Measurements from ENCODE around the gene RABGAP1.

The RABGAP1 gene

DNA sequence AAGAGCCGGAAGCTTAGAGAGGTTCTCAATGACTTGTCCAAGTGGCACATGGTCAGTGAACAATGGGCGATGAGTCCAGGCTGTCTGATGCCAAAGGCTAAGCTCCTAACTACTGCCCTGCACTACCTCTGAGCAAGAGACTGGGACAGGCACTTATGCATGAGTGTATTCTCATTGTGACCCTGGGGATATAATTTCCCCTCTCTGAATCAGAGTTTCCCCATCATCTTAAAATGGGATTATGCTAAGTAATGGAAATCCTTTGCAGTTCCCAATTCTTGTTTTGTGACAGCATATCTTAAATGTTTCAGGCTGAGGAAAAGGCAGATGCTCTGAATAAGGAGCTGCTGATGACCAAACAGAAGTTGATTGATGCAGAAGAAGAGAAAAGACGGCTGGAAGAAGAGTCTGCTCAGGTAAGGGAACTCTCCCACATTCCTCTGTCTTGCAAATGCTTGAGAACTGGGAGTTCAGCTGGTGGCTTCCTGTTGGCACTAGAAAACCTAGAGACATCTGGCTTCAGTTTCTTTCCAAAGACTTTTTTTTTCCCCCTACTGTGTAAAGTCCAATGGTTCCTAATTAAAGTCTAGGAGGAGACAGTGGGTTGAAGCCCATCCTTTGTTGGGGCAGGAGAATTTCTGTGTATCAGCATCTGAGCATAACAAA is 156.7 kb downstream of the RABGAP1 start:
- Histone ChIP-seq H3K9ac (ENCODE audit: low read length) (no peak overlapping the region), H3K4me2 (ENCODE audit: low read depth, low read length) (no peak overlapping the region)

DNA sequence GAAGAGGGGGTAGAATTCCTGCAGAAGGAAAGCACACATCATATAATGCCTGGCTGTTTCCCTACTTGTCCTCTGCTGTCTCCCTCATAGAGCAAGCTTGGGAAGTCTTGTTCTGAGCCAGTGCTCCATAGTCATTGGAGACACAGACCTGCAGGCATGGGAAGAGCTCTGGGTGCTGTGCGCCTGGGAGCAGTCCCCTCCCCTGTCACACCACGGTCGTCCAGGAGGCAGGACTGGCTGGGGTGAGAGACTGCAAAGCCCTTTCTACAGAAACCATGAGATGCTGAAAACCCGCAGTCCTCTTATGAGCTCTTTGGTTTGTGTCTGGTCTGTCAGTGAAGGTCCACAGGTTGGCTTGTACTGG is 157.3 kb downstream of the RABGAP1 start:
- DNase-seq, result no peak
- no peaks in the 10 kb centered on the region for H4K20me1 ChIP-seq (ENCODE audit: insufficient read depth, low read length)
- no peak overlapping the region for H3K4me2 ChIP-seq (ENCODE audit: low read depth, low read length)
- no peaks in the 10 kb centered on the region for H3K9me2 ChIP-seq (replicated peaks; ENCODE audit: insufficient read depth, low read length)
- no peak overlapping the region for H3K4me3 ChIP-seq (ENCODE audit: low read length)
- H3K36me3 ChIP-seq (replicated peaks; ENCODE audit: insufficient read depth, low read length), result 0 out of 2 replicates have a peak, but pooled peaks cover 4% of the 10 kb centered on the region
- H3K27me3 ChIP-seq (replicated peaks; ENCODE audit: insufficient read depth, low read length), result no peaks in the 10 kb centered on the region
- H2AFZ ChIP-seq (ENCODE audit: low read length), result no peak overlapping the region
- no peak for TF ChIP-seq EZH2 (optimal IDR thresholded peaks at IDR 0.05; ENCODE audit: low read depth, low read length)
- TF ChIP-seq EZH2phosphoT487 (IDR thresholded peaks at IDR 0.05; ENCODE audit: low read length), result no peak
- TF ChIP-seq CTCF (IDR thresholded peaks at IDR 0.05; ENCODE audit: low read length), result no peak
- H3K9me3 ChIP-seq (replicated peaks; ENCODE audit: insufficient read depth, low read length), result no peaks in the 10 kb centered on the region
- H3K79me2 ChIP-seq (ENCODE audit: low read length), result no peaks in the 10 kb centered on the region
- no peak overlapping the region for H3K9ac ChIP-seq (ENCODE audit: low read length)
- H3K4me1 ChIP-seq (ENCODE audit: low read length), result peaks cover 6% of the 10 kb centered on the region; the same call in 1 of the 2 replicates
- no peak overlapping the region for H3K27ac ChIP-seq (ENCODE audit: low read length)
- H3F3A ChIP-seq (ENCODE audit: insufficient read depth, low read length), result no peaks in the 10 kb centered on the region

More for the DNA sequence above, 156.7 kb downstream of the RABGAP1 start:
- Histone ChIP-seq H3K9me3 (replicated peaks; ENCODE audit: insufficient read depth, low read length) (no peaks in the 10 kb centered on the region), H3K9me2 (replicated peaks; ENCODE audit: insufficient read depth, low read length) (no peaks in the 10 kb centered on the region), H3K4me1 (ENCODE audit: low read length) (peaks cover 6% of the 10 kb centered on the region; the same call in 1 of the 2 replicates), H3K27ac (ENCODE audit: low read length) (no peak overlapping the region), H2AFZ (ENCODE audit: low read length) (no peak overlapping the region), H3K4me3 (ENCODE audit: low read length) (no peak overlapping the region), H3K27me3 (replicated peaks; ENCODE audit: insufficient read depth, low read length) (no peaks in the 10 kb centered on the region), H3F3A (ENCODE audit: insufficient read depth, low read length) (no peaks in the 10 kb centered on the region), H4K20me1 (ENCODE audit: insufficient read depth, low read length) (no peaks in the 10 kb centered on the region), H3K36me3 (replicated peaks; ENCODE audit: insufficient read depth, low read length) (0 out of 2 replicates have a peak, but pooled peaks cover 4% of the 10 kb centered on the region), H3K79me2 (ENCODE audit: low read length) (no peaks in the 10 kb centered on the region)
- TF ChIP-seq EZH2phosphoT487 (IDR thresholded peaks at IDR 0.05; ENCODE audit: low read length) (no peak), CTCF (IDR thresholded peaks at IDR 0.05; ENCODE audit: low read length) (no peak), EZH2 (optimal IDR thresholded peaks at IDR 0.05; ENCODE audit: low read depth, low read length) (no peak)
- no peak for DNase-seq

- H3K9me3 ChIP-seq (replicated peaks; ENCODE audit: insufficient read depth, low read length), result no peaks in the 10 kb centered on the region
- no peaks in the 10 kb centered on the region for H3F3A ChIP-seq (ENCODE audit: insufficient read depth, low read length)
- H3K9ac ChIP-seq (ENCODE audit: low read length), result no peak overlapping the region
- no peaks in the 10 kb centered on the region for H3K27me3 ChIP-seq (replicated peaks; ENCODE audit: insufficient read depth, low read length)
- no peak overlapping the region for H3K4me2 ChIP-seq (ENCODE audit: low read depth, low read length)
- no peaks in the 10 kb centered on the region for H3K79me2 ChIP-seq (ENCODE audit: low read length)
- no peak overlapping the region for H3K27ac ChIP-seq (ENCODE audit: low read length)
- H4K20me1 ChIP-seq (ENCODE audit: insufficient read depth, low read length), result no peaks in the 10 kb centered on the region
- 0 out of 2 replicates have a peak, but pooled peaks cover 4% of the 10 kb centered on the region for H3K36me3 ChIP-seq (replicated peaks; ENCODE audit: insufficient read depth, low read length)
- no peak for DNase-seq
- no peak overlapping the region for H3K4me3 ChIP-seq (ENCODE audit: low read length)
- H3K9me2 ChIP-seq (replicated peaks; ENCODE audit: insufficient read depth, low read length), result no peaks in the 10 kb centered on the region
- no peak overlapping the region for H2AFZ ChIP-seq (ENCODE audit: low read length)
- no peak for TF ChIP-seq EZH2 (optimal IDR thresholded peaks at IDR 0.05; ENCODE audit: low read depth, low read length)
- no peak for TF ChIP-seq CTCF (IDR thresholded peaks at IDR 0.05; ENCODE audit: low read length)
- no peak for TF ChIP-seq EZH2phosphoT487 (IDR thresholded peaks at IDR 0.05; ENCODE audit: low read length)
- H3K4me1 ChIP-seq (ENCODE audit: low read length), result peaks cover 6% of the 10 kb centered on the region; the same call in 1 of the 2 replicates
Observed at GRCh38 chr9:123099042-123099441, 158.2 kb downstream of the RABGAP1 start.
